Right renal cortex interstitium (tissue), 3 donors: Measurements from ENCODE around the gene ZG16B. TPM values are rescaled to one million over a fixed set of nuclear protein-coding genes. Genes with fewer than 3 reads are reported as not detected.

Experiments used
- DNase-seq, 3 donors: peaks; one replicate each; pipeline ENCODE4 v3.0.0-alpha.2; 2013; ENCODE audit warnings: low read depth in 3 of 3, low spot score in 2 of 3
- polyA plus RNA-seq, 3 donors: library from polyadenylated mRNA; unstranded; fragments of 120-200 nt; gene quantifications; one replicate each; pipeline ENCODE4 v1.2.1, GENCODE V29; 2013; ENCODE audit not compliant: insufficient read length in 3 of 3

ZG16B gene
- polyA plus RNA-seq, 3 donors = 0.31 to 0.60 (median 0.32) TPM

- DNase-seq = no peak
These were observed 25.4 kb upstream of the ZG16B start for GRCh38 chr16:2804728-2805127.

- DNase-seq = no peak
These were observed 23.8 kb upstream of the ZG16B start for GRCh38 chr16:2806286-2806685.

DNA sequence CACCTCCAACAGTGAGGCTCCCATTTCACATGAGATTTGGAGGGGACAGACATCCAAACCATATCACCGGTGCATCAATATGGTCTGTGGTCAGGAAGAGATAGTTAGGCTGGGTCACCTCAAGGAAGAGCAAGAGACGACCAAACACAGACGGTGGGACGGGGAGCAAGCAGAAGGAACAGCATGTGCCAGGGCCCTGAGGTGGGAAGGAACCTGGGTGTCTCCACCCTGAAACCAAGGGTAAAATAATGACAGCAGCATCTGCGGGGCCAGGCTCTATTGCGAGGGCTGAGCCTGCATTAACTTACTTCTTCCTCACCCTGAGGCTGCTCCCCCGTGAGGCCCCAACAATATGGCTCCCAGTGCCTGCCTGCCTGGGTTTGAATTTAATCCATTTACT is 21.9 kb upstream of the ZG16B start:
- no peak for DNase-seq

DNA sequence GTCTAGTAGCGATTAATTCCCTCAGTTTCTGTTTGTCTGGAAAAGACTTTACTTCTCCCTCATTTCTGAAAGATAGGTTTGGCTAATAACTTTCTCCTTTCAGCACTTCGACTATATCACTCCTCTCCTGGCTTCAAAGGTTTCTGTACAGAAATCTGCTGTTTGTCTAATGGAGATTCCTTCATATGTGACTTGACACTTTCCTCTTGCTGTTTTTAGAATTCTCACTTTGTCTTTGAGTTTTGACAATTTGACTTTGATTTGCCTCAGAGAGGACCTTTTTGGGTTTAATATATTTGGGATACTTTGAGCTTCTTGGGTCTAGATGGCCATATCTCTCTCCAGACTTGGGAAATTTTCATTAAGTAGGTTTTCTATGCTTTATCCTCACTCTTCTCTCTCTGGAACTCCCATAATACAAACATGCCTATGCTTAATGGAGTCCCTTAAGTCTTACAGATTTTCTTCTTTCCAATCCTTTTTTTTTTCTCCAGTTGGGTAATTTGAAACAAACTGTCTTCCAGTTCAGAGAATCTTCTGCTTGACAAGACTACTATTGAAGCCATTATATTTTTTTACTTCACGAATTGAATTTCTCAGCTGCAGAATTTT is 20.8 kb upstream of the ZG16B start:
- no peak for DNase-seq

DNA sequence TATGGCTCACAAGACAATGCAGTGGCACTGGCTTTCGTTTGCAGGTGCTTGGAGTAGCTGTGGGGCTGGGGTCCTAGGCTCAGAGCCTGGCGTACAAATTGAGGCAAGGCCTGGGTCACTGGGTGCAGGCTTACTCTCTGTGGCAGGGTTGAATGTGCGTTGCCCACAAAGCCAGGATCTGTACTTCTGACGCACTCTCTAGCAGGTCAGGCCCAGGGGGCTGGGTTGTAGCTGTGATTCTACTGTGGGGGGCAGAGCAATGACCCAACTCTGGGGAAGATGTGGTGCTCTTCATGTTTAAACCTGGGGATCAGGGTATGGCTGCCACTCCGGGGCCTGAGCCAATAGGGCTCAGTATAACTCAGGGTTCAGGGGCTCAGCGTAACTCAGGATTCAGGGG is 19.5 kb upstream of the ZG16B start:
- DNase-seq = no peak

GRCh38 chr16:2811703-2812471 is 18.2 kb upstream of the ZG16B start:
- no peak for DNase-seq

DNA sequence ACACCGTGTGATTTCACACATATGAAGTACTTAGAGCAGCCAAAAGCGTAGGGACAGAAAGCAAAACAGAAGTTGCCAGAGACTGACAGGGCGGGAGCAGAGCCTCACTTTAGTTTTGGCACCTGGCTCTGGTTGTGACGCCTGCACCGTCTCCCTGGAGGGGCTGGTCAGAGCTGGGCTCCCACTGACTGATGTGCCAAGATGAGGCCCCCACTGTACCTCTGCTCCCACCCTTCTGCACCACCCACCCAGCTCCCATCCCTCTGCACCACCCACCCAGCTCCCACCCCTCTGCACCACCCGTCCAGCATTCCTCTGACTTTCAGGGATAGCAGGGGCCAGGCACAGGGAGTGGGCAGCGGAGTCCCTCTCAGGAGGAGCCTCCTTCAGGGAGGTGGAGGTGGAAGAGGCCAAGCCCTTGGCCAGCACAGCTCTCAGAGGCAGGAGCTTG is 16.3 kb upstream of the ZG16B start:
- no peak for DNase-seq

DNA sequence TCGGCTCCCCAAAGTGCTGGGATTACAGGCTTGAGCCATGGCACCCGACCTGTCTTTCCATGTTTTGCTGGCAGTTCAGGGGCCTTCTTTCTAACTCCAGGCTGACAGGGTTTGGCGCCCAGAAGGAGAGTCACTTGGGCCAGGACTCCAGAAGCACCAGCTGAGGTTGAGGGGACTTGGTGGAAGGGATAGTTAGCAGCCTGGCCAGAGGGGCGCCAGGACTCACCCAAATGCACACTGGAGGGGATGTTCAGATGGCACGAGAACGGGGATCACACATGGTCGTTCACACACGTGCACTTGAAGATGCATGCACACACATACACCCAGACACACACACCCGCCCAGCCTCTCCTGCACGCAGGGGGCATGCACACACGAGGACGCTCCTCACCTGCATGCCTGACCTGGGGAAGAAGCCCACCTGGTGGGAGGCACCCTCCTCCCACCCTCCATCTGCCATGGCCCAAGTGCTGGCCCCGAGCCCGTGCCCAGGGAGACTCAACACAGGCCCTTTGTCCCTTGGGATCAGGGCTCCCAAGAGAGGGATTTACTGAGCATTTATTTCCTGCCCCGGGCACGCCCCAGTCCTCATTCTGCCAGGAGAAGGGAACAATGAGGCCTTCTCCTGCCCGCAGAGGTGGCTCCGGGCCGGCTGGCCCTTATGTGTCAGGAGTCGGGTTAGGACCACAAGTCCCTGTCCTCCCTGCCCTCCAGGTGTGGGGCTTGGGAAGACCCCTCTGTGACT is 15.4 kb upstream of the ZG16B start:
- DNase-seq = no peak

- DNase-seq = no peak
These were observed 14.8 kb upstream of the ZG16B start for GRCh38 chr16:2815299-2815771.

DNA sequence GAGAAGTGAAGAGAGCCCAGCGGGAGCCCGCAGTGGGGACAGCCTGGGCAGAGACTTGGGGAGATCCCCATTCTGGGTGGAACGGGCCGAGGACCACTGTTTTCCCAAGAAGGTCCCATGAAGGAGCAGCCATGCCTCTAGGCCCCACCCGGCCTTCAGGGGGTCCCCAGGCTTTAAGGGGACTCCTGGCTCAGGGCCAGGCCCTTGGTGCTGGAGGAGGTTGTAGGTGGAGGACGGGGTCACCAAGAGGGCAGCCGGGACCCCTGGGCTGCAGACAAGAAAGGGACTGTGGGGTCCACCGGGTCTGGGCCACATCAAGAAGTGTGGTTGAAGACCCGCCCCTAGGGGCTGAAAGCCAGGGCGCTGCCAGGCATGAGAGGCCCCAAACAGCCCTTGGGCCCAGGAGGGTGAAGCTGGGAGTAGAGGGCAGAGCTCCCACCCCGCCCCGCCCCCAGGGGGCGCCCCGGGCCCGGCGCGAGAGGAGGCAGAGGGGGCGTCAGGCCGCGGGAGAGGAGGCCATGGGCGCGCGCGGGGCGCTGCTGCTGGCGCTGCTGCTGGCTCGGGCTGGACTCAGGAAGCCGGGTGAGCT is 13.3 kb upstream of the ZG16B start, which contains the start of gene PRSS21:
PRSS21 (plus strand) TSS at position 487 of the 589 bp plus-strand sequence; CDS start at position 519, 32 bp downstream.
- DNase-seq = no peak

- no peak for DNase-seq
These were observed 12.5 kb upstream of the ZG16B start for GRCh38 chr16:2817340-2818271.

DNA sequence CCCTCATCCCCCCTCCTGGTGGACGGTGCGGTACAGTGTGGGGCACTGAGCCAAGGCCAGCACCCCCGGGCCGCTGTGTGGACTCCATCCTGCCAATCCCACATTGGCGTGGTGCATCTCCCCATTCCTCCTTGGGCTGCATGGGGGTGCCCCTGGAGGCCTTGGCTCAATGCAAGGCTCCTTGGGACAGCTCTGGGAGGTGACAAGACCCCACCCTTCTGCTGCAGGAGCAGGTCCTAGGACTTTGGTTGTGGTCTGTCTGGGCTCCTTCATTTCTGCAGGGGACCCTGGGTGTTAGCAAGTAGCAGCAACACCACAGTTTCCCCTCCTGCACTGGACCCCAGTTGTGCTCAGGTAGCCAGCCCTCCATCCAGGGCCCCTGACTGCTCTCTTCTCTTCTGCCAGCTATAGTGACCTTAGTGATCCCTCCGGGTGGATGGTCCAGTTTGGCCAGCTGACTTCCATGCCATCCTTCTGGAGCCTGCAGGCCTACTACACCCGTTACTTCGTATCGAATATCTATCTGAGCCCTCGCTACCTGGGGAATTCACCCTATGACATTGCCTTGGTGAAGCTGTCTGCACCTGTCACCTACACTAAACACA is 11.7 kb upstream of the ZG16B start:
- no peak for DNase-seq

GRCh38 chr16:2819179-2819938 is 10.7 kb upstream of the ZG16B start:
- DNase-seq = no peak

- DNase-seq = no peak
These were observed 9.9 kb upstream of the ZG16B start for GRCh38 chr16:2819939-2820835.

DNA sequence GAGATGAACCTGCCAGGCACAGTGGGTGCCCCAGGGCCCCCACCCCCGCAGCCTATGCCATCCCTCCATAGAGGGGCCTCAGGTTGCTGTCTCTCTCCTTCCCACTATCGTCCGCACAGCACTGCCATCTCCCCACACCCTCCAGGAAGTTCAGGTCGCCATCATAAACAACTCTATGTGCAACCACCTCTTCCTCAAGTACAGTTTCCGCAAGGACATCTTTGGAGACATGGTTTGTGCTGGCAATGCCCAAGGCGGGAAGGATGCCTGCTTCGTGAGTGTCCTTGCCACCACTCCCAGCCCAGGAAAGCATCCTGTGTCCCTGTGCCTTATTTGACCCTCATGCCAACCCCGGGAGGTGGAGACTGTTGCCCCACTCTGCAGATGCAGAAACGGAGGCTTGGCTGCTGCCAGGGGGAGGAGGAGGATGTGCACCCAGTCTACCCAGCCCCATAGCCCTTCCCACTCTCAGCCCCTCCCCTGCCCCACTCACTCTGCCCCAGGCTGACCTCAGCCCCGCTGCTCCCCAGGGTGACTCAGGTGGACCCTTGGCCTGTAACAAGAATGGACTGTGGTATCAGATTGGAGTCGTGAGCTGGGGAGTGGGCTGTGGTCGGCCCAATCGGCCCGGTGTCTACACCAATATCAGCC is 9.1 kb upstream of the ZG16B start:
- DNase-seq = no peak

DNA sequence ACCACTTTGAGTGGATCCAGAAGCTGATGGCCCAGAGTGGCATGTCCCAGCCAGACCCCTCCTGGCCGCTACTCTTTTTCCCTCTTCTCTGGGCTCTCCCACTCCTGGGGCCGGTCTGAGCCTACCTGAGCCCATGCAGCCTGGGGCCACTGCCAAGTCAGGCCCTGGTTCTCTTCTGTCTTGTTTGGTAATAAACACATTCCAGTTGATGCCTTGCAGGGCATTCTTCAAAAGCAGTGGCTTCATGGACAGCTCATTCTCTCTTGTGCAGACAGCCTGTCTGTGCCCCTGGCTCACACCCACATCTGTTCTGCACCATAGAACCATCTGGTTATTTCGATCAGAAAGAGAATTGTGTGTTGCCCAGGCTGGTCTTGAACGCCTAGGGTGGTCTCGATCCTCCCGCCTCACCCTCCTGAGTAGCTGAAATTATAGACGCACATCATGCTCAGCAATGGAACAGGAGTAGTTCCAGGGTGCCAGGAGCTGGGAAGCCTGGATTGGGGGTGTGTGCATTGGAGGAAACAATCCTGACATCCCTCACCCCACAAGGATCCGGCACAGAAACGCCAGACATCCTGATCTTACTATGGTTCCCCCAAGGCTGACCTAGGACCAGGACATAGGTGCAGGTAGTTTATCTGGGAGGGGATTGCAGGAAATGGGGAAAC is 8.5 kb upstream of the ZG16B start:
- DNase-seq = no peak

DNA sequence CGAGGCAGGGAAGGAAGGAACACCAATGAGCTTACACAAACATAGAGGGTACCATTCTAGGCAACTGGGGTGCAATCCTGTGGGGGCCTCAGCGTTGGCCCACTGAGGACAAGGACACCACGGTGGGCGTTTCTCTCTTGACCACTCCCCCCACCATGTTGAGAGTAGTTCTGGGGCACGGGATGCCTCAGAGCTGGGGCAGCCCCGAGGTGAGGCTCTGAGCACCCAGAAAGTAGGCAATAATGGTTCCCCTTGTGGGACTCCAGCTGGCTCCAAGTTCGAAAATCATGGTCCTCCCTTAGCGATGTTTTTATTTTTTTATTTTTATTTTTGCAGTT is 8.0 kb upstream of the ZG16B start:
- DNase-seq = no peak
